ENCODE data around the gene PDE8A. TPM values are rescaled to one million over a fixed set of nuclear protein-coding genes. Genes with fewer than 3 reads are reported as not detected.

Gene PDE8A
- total RNA-seq, 1 experiment from 2014 or later: 44.2 TPM

- Histone ChIP-seq H3K36me3 (ENCODE audit: low read depth, low read length) (no peaks in the 10 kb centered on the region), H3K79me2 (ENCODE audit: low read length) (no peaks in the 10 kb centered on the region), H3F3A (ENCODE audit: low read length, unreplicated experiment) (no peaks in the 10 kb centered on the region), H3K27ac (ENCODE audit: low read length) (no peak overlapping the region), H3K9ac (ENCODE audit: low read length) (no peak overlapping the region), H3K4me1 (ENCODE audit: insufficient read depth, low read length) (no peaks in the 10 kb centered on the region), H4K20me1 (ENCODE audit: low read length) (no peaks in the 10 kb centered on the region), H3K9me2 (replicated peaks; ENCODE audit: low read length) (no peaks in the 10 kb centered on the region), H3K4me3 (ENCODE audit: low read length) (no peak overlapping the region), H2AFZ (ENCODE audit: low read length) (no peak overlapping the region), H3K9me3 (ENCODE audit: low read length) (no peaks in the 10 kb centered on the region), H3K27me3 (ENCODE audit: low read length) (no peaks in the 10 kb centered on the region), H3K4me2 (ENCODE audit: low read length) (no peak overlapping the region)
- TF ChIP-seq EZH2phosphoT487 (IDR thresholded peaks at IDR 0.05; ENCODE audit: borderline replicate concordance, low read length): no peak
- ATAC-seq: no peak
- POLR2A ChIA-PET (ENCODE audit: unreplicated experiment): no interaction called here
- BruUV-seq (replicated peaks): no TSS peak
- CTCF ChIA-PET: no interaction called here
- no peak for DNase-seq
- intact Hi-C loops (cut with micrococcal nuclease): no loop called here
Measured at GRCh38 chr15:85157344-85157743, 175.7 kb downstream of the PDE8A start.

GRCh38 chr15:85162237-85162636 lies 180.6 kb downstream of the PDE8A start:
- H3K4me2 ChIP-seq (ENCODE audit: low read length): no peak overlapping the region
- no TSS peak for BruUV-seq (replicated peaks)
- no peak overlapping the region for H2AFZ ChIP-seq (ENCODE audit: low read length)
- H4K20me1 ChIP-seq (ENCODE audit: low read length): no peaks in the 10 kb centered on the region
- H3K27me3 ChIP-seq (ENCODE audit: low read length): no peaks in the 10 kb centered on the region
- H3K4me1 ChIP-seq (ENCODE audit: insufficient read depth, low read length): no peaks in the 10 kb centered on the region
- H3K9me2 ChIP-seq (replicated peaks; ENCODE audit: low read length): no peaks in the 10 kb centered on the region
- no peak overlapping the region for H3K9ac ChIP-seq (ENCODE audit: low read length)
- intact Hi-C loops (cut with micrococcal nuclease): no loop called here
- ChIA-PET POLR2A (ENCODE audit: unreplicated experiment) (no interaction called here), CTCF (no interaction called here)
- no peaks in the 10 kb centered on the region for H3K79me2 ChIP-seq (ENCODE audit: low read length)
- H3K4me3 ChIP-seq (ENCODE audit: low read length): no peak overlapping the region
- ATAC-seq (no peak), DNase-seq (no peak)
- H3K36me3 ChIP-seq (ENCODE audit: low read depth, low read length): no peaks in the 10 kb centered on the region
- no peak for TF ChIP-seq EZH2 (IDR thresholded peaks at IDR 0.05; ENCODE audit: low read length, unreplicated experiment)
- TF ChIP-seq CTCF (conservative IDR thresholded peaks at IDR 0.05; ENCODE audit: low read depth, low read length): no peak
- TF ChIP-seq EZH2phosphoT487 (IDR thresholded peaks at IDR 0.05; ENCODE audit: borderline replicate concordance, low read length): no peak
- H3F3A ChIP-seq (ENCODE audit: low read length, unreplicated experiment): no peaks in the 10 kb centered on the region
- H3K9me3 ChIP-seq (ENCODE audit: low read length): 0 out of 2 replicates have a peak, but pooled peaks cover 5% of the 10 kb centered on the region
- no peak overlapping the region for H3K27ac ChIP-seq (ENCODE audit: low read length)

DNA sequence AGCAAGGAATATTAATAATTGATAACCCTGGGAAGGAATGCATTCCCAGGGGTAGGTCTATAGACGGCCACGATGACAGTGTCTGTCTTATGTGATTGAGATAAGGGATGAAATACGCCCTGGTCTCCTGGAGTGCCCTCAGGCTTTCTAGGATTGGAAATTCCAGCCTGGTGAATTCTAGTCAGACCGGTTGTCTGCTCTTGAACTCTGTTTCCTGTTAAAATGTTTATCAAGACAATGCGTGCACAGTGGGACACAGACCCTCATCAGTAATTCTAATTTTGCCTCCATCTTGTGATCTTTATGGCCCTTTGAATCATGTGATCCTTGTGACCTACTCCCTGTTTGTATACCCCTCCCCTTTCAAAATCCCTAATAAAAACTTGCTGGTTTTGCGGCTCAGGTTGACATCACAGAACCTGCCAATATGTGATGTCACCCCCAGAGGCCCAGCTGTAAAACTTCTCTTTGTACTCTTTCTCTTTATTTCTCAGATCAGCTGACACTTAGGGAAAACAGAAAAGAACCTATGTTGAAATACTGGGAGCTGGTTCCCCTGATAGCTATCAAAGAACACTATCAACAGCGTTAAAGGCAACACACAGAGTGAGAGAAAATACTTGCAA lies 183.3 kb downstream of the PDE8A start:
- TF ChIP-seq EZH2phosphoT487 (IDR thresholded peaks at IDR 0.05; ENCODE audit: borderline replicate concordance, low read length) (no peak), EZH2 (IDR thresholded peaks at IDR 0.05; ENCODE audit: low read length, unreplicated experiment) (no peak), CTCF (conservative IDR thresholded peaks at IDR 0.05; ENCODE audit: low read depth, low read length) (no peak)
- CTCF ChIA-PET: no interaction called here

More for the DNA sequence above, 183.3 kb downstream of the PDE8A start:
- intact Hi-C loops (cut with micrococcal nuclease): no loop called here
- BruUV-seq (replicated peaks): no TSS peak
- no peak overlapping the region for H3K9ac ChIP-seq (ENCODE audit: low read length)
- H3K4me2 ChIP-seq (ENCODE audit: low read length): no peak overlapping the region
- no peaks in the 10 kb centered on the region for H3F3A ChIP-seq (ENCODE audit: low read length, unreplicated experiment)
- no peak overlapping the region for H2AFZ ChIP-seq (ENCODE audit: low read length)
- no peaks in the 10 kb centered on the region for H3K9me2 ChIP-seq (replicated peaks; ENCODE audit: low read length)
- no peaks in the 10 kb centered on the region for H3K27me3 ChIP-seq (ENCODE audit: low read length)
- H3K36me3 ChIP-seq (ENCODE audit: low read depth, low read length): no peaks in the 10 kb centered on the region
- no peak overlapping the region for H3K4me3 ChIP-seq (ENCODE audit: low read length)
- no peak overlapping the region for H3K27ac ChIP-seq (ENCODE audit: low read length)
- DNase-seq (peak; percentile 26), ATAC-seq (no peak)
- no peaks in the 10 kb centered on the region for H3K4me1 ChIP-seq (ENCODE audit: insufficient read depth, low read length)
- H4K20me1 ChIP-seq (ENCODE audit: low read length): no peaks in the 10 kb centered on the region
- 0 out of 2 replicates have a peak, but pooled peaks cover 5% of the 10 kb centered on the region for H3K9me3 ChIP-seq (ENCODE audit: low read length)
- H3K79me2 ChIP-seq (ENCODE audit: low read length): no peaks in the 10 kb centered on the region
- POLR2A ChIA-PET (ENCODE audit: unreplicated experiment): no interaction called here

Data from PC-3 (cell line).